C4-2B (cell line): ENCODE measurements around the gene CREG1.

ENCODE experiments used
- CTCF ChIP-seq: fragments of 450-650 bp; conservative IDR thresholded peaks from 2 replicates; pipeline ENCODE4 v1.5.1; 2017; ENCODE audit warnings: mild to moderate bottlenecking
- ZFX ChIP-seq: fragments of 450-650 bp; IDR thresholded peaks from 2 replicates; pipeline ENCODE4 v1.6.1; 2017

- TF ChIP-seq CTCF (no peak), ZFX (no peak)
Measured at GRCh38 chr1:167512046-167512654, 41.4 kb downstream of the CREG1 start.
